T-helper 1 cell treated with Interleukin-12 subunit alpha and Interleukin-12 subunit beta and Interleukin-4 antibody, amounts not matched to agents 30 μg/mL and 1 μg/mL, for 36 hours (primary cell): ENCODE measurements around the gene C15orf61.
A peak's percentile ranks its signal among the peaks of the same experiment; 100 is the strongest.

ENCODE experiments used
- H3K27ac Mint-ChIP-seq: one replicate; pipeline ENCODE4 v1.8.0; 2021; ENCODE audit warnings: mild to moderate bottlenecking, mixed read lengths
- H3K27me3 Mint-ChIP-seq: one replicate; pipeline ENCODE4 v1.8.0; 2021; ENCODE audit warnings: low read depth, mixed read lengths
- H3K36me3 Mint-ChIP-seq: one replicate; pipeline ENCODE4 v1.8.0; 2021; ENCODE audit warnings: low read depth, mixed read lengths
- H3K4me1 Mint-ChIP-seq: one replicate; pipeline ENCODE4 v1.8.0; 2021; ENCODE audit warnings: low read depth, mixed read lengths
- H3K4me3 Mint-ChIP-seq: one replicate; pipeline ENCODE4 v1.8.0; 2021; ENCODE audit warnings: mild to moderate bottlenecking, moderate library complexity, mixed read lengths
- H3K9me3 Mint-ChIP-seq: one replicate; pipeline ENCODE4 v1.8.0; 2021; ENCODE audit warnings: mixed read lengths

C15orf61 gene

DNA sequence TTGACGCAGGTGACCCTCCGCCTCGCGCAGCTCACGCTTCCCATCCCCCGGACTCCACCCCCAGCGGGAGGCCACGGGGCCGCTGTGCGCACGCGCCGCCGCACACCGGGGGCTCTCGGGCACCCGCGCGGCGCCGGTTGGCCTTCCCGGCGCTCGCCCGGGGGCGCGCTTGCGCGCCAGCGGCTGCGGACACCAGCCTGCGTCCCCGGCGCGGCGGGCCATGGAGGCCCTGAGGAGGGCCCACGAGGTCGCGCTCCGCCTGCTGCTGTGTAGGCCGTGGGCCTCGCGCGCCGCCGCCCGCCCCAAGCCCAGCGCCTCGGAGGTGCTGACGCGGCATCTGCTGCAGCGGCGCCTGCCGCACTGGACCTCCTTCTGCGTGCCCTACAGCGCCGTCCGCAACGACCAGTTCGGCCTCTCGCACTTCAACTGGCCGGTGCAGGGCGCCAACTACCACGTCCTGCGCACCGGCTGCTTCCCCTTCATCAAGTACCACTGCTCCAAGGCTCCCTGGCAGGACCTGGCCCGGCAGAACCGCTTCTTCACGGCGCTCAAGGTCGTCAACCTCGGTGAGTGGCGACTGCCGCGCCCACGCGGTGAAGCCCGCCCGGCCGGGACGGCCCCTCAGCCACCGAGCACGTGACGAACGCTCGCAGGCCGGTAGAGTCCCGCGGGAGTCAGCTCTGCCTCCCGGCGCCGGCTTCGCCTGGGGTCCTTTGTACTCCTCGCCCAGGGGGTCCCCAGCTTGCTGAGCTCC lies at the start of gene C15orf61:
Gene C15orf61 (plus strand): TSS at position 103 of the 754 bp plus-strand sequence. CDS start 118 bp downstream, at position 221.
- no peaks in the 10 kb centered on the region for H3K27me3 Mint-ChIP-seq
- H3K27ac Mint-ChIP-seq, result peak within 1 kb of the TSS; percentile 93
- H3K36me3 Mint-ChIP-seq, result peaks cover 3% of the 10 kb centered on the region
- H3K9me3 Mint-ChIP-seq, result no peaks in the 10 kb centered on the region
- peak within 1 kb of the TSS; percentile 89 for H3K4me3 Mint-ChIP-seq
- H3K4me1 Mint-ChIP-seq, result peaks cover 17% of the 10 kb centered on the region

DNA sequence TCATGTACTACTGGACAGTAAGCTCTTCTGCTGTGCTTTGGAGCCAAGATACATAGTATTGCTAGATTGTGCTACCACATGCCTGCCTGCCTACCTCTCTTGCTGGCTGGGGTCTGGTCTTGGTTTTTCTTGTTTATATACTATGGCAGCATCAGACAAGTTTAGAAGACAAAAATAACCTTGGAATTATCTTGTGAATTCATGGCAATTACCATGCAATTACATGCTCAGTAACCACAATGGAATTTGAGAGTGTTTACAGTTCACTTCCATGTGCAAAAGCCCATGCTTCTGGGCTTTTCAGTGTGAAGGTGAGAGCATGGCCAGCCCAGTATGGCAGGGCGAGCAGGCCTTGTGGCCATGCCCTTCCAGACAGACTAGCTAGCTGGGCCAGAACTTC lies 48.0 kb upstream of the C15orf61 start:
- Mint-ChIP-seq H3K27ac (no peak overlapping the region), H3K9me3 (no peaks in the 10 kb centered on the region), H3K4me3 (no peak overlapping the region), H3K27me3 (peaks cover 9% of the 10 kb centered on the region), H3K36me3 (no peaks in the 10 kb centered on the region), H3K4me1 (no peaks in the 10 kb centered on the region)

DNA sequence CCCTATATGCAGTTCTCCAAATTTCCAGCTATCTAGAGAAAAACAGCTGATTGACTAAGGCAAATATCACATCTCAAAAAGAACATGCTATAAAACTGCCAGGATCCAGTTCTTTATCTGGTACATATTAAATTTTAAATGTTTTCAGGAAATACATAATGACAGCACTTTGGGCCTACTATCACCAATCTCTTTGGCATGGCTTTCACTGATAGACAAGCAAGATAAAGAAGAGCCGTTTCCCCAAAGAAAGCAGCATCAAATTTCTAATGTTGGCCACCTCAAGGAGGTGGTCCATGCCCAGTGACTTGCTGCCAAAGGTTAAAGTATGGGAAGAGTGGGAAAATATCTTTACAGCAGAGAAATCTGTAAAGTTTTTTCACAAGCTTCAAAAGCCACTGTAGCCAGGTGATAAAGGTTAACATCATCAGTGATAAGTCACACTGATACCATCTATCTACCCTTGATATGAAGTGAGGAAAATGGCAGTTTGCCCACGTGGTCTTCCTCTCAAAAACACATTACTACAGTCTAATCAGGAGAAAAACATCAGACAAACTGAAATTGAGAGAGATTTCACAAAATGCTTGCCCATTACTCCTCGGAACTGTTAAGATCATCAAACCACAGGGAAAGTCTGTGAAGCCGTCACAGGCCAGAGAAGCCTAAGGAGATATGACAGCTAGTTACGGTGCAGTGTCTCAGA lies 46.4 kb upstream of the C15orf61 start:
- Mint-ChIP-seq H3K27me3 (peaks cover 16% of the 10 kb centered on the region), H3K27ac (no peak overlapping the region), H3K36me3 (no peaks in the 10 kb centered on the region), H3K9me3 (no peaks in the 10 kb centered on the region), H3K4me1 (no peaks in the 10 kb centered on the region), H3K4me3 (no peak overlapping the region)

DNA sequence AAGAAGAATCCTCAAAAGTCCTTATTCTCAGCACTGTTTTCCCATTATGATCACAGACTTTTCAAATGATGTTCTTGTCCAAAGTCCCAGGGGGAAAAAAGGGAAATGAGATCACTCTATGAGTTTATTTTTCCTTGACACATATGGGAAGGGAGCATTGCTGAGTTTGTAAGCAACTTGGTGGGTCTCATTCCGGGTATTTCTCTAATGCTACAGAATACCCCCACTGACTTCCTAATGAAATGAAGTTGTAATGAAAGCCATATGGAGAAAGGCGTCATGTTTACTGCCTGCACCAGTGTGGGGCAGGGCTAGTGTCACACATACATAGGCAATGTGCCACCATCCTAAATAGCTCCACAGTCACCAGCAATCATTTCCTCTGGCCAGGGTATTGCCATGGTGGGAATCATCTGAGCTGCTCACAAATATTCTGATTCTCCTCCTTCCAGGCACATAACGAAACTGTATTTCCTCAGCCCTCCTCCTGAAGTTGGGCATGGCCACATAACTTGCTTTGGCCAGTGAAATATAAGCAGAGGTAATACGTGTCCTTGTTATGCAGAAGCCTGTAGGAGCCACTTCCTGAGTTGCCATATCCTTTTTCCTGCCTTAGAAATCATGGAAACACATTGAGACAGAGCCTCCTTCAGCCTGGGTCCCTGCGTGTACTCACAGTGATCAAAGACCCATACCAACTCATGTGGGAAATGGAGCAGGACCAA lies 41.0 kb upstream of the C15orf61 start:
- no peak overlapping the region for H3K4me3 Mint-ChIP-seq
- no peaks in the 10 kb centered on the region for H3K4me1 Mint-ChIP-seq
- no peak overlapping the region for H3K27ac Mint-ChIP-seq
- H3K9me3 Mint-ChIP-seq, result no peaks in the 10 kb centered on the region
- H3K36me3 Mint-ChIP-seq, result no peaks in the 10 kb centered on the region
- peaks cover 38% of the 10 kb centered on the region for H3K27me3 Mint-ChIP-seq

DNA sequence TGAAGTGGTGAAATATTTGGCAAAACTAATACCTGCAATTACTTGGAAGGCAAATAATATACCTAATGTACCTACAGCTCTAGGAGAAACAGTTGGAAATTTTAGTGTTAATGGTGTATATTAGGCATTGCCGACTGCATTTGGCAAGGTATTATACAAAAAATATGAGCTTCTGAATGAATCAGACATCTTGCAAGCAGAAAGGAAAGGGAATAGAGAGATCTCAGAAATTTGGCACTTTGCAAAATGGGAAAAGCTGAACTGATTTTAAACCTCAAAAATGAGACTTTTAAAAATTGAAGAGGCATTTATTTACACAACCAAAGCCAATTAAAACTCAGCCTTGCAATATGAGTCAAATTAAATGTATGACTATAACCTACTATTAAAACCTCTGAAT lies 40.2 kb upstream of the C15orf61 start:
- no peak overlapping the region for H3K27ac Mint-ChIP-seq
- H3K4me1 Mint-ChIP-seq, result no peaks in the 10 kb centered on the region
- no peaks in the 10 kb centered on the region for H3K9me3 Mint-ChIP-seq
- H3K4me3 Mint-ChIP-seq, result no peak overlapping the region
- H3K36me3 Mint-ChIP-seq, result no peaks in the 10 kb centered on the region
- H3K27me3 Mint-ChIP-seq, result peaks cover 41% of the 10 kb centered on the region

DNA sequence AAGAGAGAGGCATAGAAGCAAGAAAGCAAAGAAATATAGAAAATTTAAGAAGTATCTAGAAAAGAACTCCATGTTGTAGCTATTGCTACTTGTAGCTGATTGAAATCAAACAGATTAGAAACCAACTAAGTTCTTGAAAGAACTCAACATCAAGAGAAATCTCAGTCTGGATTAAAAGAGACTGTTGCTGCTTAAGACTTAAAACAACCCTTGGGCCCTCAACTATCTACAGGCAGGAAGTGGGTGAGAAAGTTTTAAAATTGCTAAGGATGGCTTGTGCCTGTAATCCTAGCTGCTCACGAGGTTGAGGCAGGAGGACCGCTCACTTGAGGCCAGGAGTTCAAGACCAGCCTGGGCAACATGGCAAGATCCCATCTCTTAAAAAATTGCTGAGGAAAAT lies 39.3 kb upstream of the C15orf61 start:
- Mint-ChIP-seq H3K27ac (no peak overlapping the region), H3K27me3 (peaks cover 41% of the 10 kb centered on the region), H3K4me3 (no peak overlapping the region), H3K9me3 (no peaks in the 10 kb centered on the region), H3K36me3 (no peaks in the 10 kb centered on the region), H3K4me1 (no peaks in the 10 kb centered on the region)

DNA sequence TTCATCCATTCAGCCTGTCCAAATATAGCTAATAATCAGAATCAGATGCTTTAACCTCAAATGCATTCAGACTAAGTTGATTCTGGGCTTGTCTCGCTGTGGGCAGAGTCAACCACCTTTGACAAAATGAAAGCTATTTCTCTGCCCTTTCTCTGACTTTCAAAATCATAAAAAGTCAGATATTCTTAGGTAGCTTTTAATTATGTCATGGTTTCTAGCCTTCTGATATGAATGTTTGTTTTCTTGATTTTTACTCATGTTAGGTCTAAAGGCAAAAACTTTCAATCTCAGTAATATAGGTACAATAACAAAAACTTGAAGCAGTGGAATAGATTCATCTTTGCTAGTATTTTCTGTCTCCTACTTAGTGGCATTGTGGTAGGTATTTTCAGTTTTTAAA lies 25.3 kb upstream of the C15orf61 start:
- H3K4me1 Mint-ChIP-seq, result no peaks in the 10 kb centered on the region
- no peaks in the 10 kb centered on the region for H3K9me3 Mint-ChIP-seq
- H3K27ac Mint-ChIP-seq, result no peak overlapping the region
- no peaks in the 10 kb centered on the region for H3K36me3 Mint-ChIP-seq
- peaks cover 3% of the 10 kb centered on the region for H3K27me3 Mint-ChIP-seq
- no peak overlapping the region for H3K4me3 Mint-ChIP-seq

DNA sequence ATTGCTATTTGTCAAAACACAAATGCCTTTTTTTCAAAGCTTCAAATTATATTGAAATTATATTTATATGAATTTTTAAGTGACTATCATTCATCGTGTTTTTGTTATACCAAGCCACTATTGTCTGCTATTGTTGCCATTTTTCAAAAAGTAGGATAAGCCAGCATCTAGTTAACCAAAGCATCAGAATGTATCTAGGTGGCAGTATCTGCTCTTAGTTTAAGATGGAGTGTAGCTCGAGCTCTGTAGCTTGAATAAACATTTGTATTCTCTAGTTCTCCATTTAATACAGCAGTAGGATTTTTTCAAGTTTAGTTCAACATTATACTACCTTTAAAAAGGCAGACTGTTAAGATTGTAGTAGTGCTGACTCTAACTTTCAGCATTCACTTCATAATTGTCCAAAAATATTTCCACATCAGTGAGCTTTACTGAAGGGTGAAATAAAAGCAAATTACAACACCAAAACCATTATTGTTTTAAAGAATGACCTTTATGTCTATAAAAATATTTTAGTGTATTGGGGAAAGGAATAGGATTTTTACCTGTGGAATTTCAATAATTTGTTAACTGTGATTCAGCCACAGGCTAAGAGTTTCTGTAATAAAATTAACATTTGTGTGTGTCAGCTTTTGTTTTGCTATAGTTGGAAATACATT lies 19.6 kb upstream of the C15orf61 start:
- Mint-ChIP-seq H3K27me3 (peaks cover 3% of the 10 kb centered on the region), H3K36me3 (no peaks in the 10 kb centered on the region), H3K4me3 (no peak overlapping the region), H3K9me3 (no peaks in the 10 kb centered on the region), H3K27ac (no peak overlapping the region), H3K4me1 (no peaks in the 10 kb centered on the region)

DNA sequence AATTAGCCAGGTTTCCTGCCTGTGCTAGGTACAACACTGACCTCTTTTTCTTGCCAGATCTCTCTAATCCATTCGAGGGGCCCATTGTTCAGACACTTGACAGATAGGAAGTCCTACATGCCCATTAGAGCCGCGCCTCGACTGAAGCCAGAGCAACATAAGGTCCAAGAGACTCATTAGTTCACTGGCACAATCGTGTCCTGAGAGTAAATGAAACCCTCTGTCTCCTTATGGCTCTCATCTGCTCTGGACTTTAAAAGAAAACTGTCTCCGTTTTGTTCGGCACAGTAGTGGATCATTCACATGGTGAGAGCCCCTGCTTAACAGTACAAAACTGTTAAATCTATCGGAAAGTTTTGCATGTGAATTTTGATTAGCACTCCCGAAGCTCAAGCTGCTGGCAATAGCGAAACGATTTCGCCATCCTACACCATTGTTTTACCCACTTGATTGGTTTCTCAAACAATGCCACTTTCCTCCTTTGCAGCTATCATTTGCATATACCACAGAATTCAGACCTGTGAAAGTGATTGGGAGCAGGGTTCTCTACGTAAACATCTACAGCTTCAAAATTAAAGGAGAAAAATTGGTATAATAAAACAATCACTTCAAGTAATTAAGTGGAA lies 19.0 kb upstream of the C15orf61 start:
- Mint-ChIP-seq H3K36me3 (no peaks in the 10 kb centered on the region), H3K27me3 (peaks cover 3% of the 10 kb centered on the region), H3K4me3 (no peak overlapping the region), H3K27ac (no peak overlapping the region), H3K4me1 (no peaks in the 10 kb centered on the region), H3K9me3 (no peaks in the 10 kb centered on the region)

DNA sequence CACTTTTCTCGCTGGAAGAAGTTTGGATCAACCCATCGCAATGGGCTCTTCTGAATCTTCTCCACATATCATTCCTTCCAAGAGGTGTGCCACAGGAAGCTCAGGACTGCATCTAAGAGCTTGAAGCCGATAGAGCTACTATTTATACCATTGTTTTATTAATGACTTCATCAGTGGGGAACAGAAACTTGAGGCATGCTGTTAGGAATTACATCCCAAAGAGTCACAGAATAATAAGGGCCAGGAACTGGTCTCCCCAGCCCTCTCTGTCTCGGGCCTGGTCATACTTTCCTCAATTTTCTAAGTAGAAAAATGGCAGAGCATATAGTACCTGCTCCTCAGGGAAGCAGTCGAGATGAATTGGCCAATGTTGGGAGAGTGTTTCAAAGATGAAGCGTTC lies 16.9 kb upstream of the C15orf61 start:
- Mint-ChIP-seq H3K36me3 (no peaks in the 10 kb centered on the region), H3K9me3 (no peaks in the 10 kb centered on the region), H3K27me3 (no peaks in the 10 kb centered on the region), H3K4me3 (no peak overlapping the region), H3K4me1 (no peaks in the 10 kb centered on the region), H3K27ac (no peak overlapping the region)

DNA sequence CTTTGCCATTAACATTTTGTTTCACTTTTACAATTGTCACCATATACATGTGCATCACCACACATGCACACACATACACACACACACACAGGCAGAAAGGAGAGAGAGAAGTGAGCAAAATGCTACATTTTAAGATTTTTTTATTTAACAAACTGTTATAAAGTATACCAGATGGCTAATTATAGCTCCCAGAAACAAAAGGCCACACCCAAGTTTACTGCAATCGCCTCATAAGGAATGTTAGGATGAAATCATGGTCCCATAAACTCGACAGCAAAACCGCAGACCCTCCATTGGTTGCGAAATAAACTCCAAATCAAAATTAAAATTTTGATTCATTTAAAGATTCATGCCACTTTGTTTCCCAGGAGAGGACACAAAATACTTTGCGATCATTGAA lies 16.1 kb upstream of the C15orf61 start:
- Mint-ChIP-seq H3K36me3 (no peaks in the 10 kb centered on the region), H3K9me3 (no peaks in the 10 kb centered on the region), H3K4me1 (no peaks in the 10 kb centered on the region), H3K27me3 (no peaks in the 10 kb centered on the region), H3K27ac (no peak overlapping the region), H3K4me3 (no peak overlapping the region)

DNA sequence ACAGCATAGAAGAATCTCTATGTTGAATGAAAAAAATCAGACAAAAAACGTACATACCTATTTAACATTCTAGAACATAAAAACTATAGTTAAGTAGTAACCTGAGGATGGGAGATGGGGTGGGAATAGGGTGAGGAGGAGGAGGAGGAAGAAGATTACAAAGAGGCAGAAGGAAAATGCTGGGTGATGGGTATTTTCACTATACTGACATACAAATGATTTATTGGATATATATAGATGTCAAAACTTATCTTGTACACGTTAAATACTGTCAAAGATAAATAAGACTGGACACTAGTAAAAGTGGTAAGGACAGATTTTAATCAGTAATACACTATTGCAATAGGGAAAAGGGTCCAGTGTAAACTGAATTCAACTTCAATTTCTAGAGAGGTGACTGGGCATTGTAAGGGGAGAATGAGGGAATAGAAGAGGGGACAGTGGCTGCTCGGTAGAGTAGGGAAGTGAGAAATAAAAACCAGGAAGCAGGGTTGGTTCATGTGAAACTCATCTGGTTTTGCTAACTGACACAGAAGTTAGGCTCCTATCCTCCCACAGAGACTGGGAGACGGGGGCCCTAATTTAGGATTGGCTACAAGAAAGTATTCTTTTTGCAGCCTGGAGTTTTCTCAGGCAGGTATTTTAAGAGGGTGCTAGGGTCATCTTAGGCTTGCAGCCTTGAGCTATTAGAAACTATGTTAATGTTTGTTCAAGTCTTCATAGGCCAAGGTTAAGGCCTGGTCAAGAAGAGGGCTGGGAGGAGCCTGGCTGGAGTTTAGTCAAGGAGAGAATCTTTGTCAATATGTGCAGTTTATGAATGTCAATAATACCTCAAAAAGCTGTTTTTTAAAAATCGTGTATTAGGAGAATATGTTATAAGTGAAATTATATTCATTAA lies 15.0 kb upstream of the C15orf61 start:
- H3K9me3 Mint-ChIP-seq, result no peaks in the 10 kb centered on the region

More for the DNA sequence above, 15.0 kb upstream of the C15orf61 start:
- no peak overlapping the region for H3K27ac Mint-ChIP-seq
- H3K4me3 Mint-ChIP-seq, result no peak overlapping the region
- H3K36me3 Mint-ChIP-seq, result no peaks in the 10 kb centered on the region
- no peaks in the 10 kb centered on the region for H3K4me1 Mint-ChIP-seq
- no peaks in the 10 kb centered on the region for H3K27me3 Mint-ChIP-seq
